ENCODE results near the gene PLB1.

PLB1 gene

GRCh38 chr2:28516950-28517349 is 21.1 kb downstream of the PLB1 start:
- Histone ChIP-seq H3K9me3 (ENCODE audit: control insufficient read depth in 2 of 2, low read length in 2 of 2) (no peaks in the 10 kb centered on the region), H3K9ac (ENCODE audit: low read length in 2 of 2) (no peak overlapping the region), H3K4me1 (ENCODE audit: control insufficient read depth, insufficient read depth, low read length) (no peaks in the 10 kb centered on the region), H3K36me3 (ENCODE audit: control insufficient read depth in 2 of 2, insufficient read depth in 2 of 2, low read length in 2 of 2) (no peaks in the 10 kb centered on the region), H3K27me3 (ENCODE audit: control insufficient read depth in 1 of 2, insufficient read depth in 2 of 2, low read length in 2 of 2) (peaks cover 0 to 7% of the 10 kb centered on the region in 2 donors), H3K27ac (ENCODE audit: low read length) (no peak overlapping the region), H3K4me3 (ENCODE audit: low read length in 2 of 2) (no peak overlapping the region)

DNA sequence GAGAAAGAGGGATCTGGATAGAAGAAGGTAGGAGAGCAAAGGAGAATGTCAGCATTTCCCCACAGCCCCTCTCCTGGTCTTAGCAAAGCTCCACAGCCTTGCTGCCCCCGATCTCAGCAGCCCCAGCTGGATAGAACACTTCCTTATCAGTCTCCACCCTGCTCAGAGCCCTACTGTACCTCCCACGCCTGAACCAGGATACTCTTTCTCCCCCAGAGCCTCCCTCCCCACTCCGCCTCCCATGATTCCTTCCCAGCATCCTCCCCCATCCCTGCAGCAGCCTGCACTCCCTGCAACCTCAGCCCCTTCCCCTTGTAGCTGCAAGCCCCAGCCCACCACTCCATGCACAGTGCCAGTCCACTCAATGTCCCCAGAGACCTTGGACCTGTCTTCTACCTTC is 25.8 kb downstream of the PLB1 start:
- Histone ChIP-seq H3K4me3 (ENCODE audit: low read length in 2 of 2) (no peak overlapping the region), H3K9ac (ENCODE audit: low read length in 2 of 2) (no peak overlapping the region), H3K4me1 (ENCODE audit: control insufficient read depth, insufficient read depth, low read length) (no peaks in the 10 kb centered on the region), H3K36me3 (ENCODE audit: control insufficient read depth in 2 of 2, insufficient read depth in 2 of 2, low read length in 2 of 2) (no peaks in the 10 kb centered on the region), H3K9me3 (ENCODE audit: control insufficient read depth in 2 of 2, low read length in 2 of 2) (no peaks in the 10 kb centered on the region), H3K27ac (ENCODE audit: low read length) (no peak overlapping the region), H3K27me3 (ENCODE audit: control insufficient read depth in 1 of 2, insufficient read depth in 2 of 2, low read length in 2 of 2) (peaks cover 12 to 15% of the 10 kb centered on the region in 2 donors)

GRCh38 chr2:28522481-28522880 is 26.6 kb downstream of the PLB1 start:
- Histone ChIP-seq H3K4me1 (ENCODE audit: control insufficient read depth, insufficient read depth, low read length) (no peaks in the 10 kb centered on the region), H3K9ac (ENCODE audit: low read length in 2 of 2) (no peak overlapping the region), H3K36me3 (ENCODE audit: control insufficient read depth in 2 of 2, insufficient read depth in 2 of 2, low read length in 2 of 2) (no peaks in the 10 kb centered on the region), H3K27me3 (ENCODE audit: control insufficient read depth in 1 of 2, insufficient read depth in 2 of 2, low read length in 2 of 2) (peaks cover 12 to 15% of the 10 kb centered on the region in 2 donors), H3K27ac (ENCODE audit: low read length) (no peak overlapping the region), H3K4me3 (ENCODE audit: low read length in 2 of 2) (no peak overlapping the region), H3K9me3 (ENCODE audit: control insufficient read depth in 2 of 2, low read length in 2 of 2) (no peaks in the 10 kb centered on the region)

DNA sequence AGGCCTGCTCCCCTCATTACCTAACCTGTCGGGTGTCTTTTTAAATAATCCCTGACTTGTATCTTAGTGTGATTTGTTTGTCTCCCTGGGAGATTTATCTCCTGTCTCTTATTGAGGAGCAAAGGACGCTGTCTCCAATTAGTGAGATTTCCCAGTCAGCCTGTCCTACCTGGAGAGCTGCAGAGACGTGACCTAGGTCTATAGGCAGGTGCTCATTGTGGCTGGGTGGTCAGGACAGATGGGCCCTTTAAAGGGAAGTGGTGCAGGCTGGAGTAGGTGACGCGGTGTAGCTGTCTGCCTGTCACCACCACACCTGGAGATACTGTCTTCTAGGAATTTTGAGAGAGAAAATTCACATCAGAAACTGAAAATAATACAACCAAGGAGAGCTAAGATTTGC is 28.0 kb downstream of the PLB1 start:
- no peaks in the 10 kb centered on the region for H3K4me1 ChIP-seq (ENCODE audit: control insufficient read depth, insufficient read depth, low read length)
- no peak overlapping the region for H3K9ac ChIP-seq (ENCODE audit: low read length in 2 of 2)
- peaks cover 12 to 15% of the 10 kb centered on the region in 2 donors for H3K27me3 ChIP-seq (ENCODE audit: control insufficient read depth in 1 of 2, insufficient read depth in 2 of 2, low read length in 2 of 2)
- H3K9me3 ChIP-seq (ENCODE audit: control insufficient read depth in 2 of 2, low read length in 2 of 2), result no peaks in the 10 kb centered on the region
- H3K4me3 ChIP-seq (ENCODE audit: low read length in 2 of 2), result no peak overlapping the region
- no peaks in the 10 kb centered on the region for H3K36me3 ChIP-seq (ENCODE audit: control insufficient read depth in 2 of 2, insufficient read depth in 2 of 2, low read length in 2 of 2)
- no peak overlapping the region for H3K27ac ChIP-seq (ENCODE audit: low read length)

DNA sequence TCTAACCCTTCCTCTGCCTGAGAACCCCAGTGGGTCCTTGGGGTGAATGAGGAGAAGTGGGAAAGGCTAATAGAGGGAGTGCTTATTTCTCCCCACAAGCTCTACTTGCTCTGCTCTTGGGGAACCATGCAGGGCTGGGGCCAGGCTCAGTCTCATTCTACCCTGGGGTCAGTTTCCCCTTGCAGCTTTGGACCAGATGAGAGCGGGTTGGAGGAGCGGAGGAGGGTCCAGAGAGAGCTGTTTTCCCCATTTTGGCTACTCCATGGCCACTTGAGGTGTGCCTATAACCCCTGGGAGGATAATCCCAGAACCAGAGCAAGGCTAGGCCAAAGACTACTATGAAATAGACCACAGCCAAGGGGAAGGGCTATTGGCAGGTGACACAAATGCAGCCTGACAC is 29.6 kb downstream of the PLB1 start:
- Histone ChIP-seq H3K36me3 (ENCODE audit: control insufficient read depth in 2 of 2, insufficient read depth in 2 of 2, low read length in 2 of 2) (no peaks in the 10 kb centered on the region), H3K9ac (ENCODE audit: low read length in 2 of 2) (no peak overlapping the region)

GRCh38 chr2:28526527-28527132 is 30.8 kb downstream of the PLB1 start:
- no peaks in the 10 kb centered on the region for H3K36me3 ChIP-seq (ENCODE audit: control insufficient read depth in 2 of 2, insufficient read depth in 2 of 2, low read length in 2 of 2)
- no peak overlapping the region for H3K27ac ChIP-seq (ENCODE audit: low read length)
- H3K27me3 ChIP-seq (ENCODE audit: control insufficient read depth in 1 of 2, insufficient read depth in 2 of 2, low read length in 2 of 2), result peaks cover 8 to 15% of the 10 kb centered on the region in 2 donors
- H3K9me3 ChIP-seq (ENCODE audit: control insufficient read depth in 2 of 2, low read length in 2 of 2), result no peaks in the 10 kb centered on the region
- no peak overlapping the region for H3K4me3 ChIP-seq (ENCODE audit: low read length in 2 of 2)
- no peak overlapping the region for H3K9ac ChIP-seq (ENCODE audit: low read length in 2 of 2)
- H3K4me1 ChIP-seq (ENCODE audit: control insufficient read depth, insufficient read depth, low read length), result no peaks in the 10 kb centered on the region

More for the DNA sequence above, 29.6 kb downstream of the PLB1 start:
- peaks cover 9 to 15% of the 10 kb centered on the region in 2 donors for H3K27me3 ChIP-seq (ENCODE audit: control insufficient read depth in 1 of 2, insufficient read depth in 2 of 2, low read length in 2 of 2)
- H3K4me1 ChIP-seq (ENCODE audit: control insufficient read depth, insufficient read depth, low read length), result no peaks in the 10 kb centered on the region
- no peaks in the 10 kb centered on the region for H3K9me3 ChIP-seq (ENCODE audit: control insufficient read depth in 2 of 2, low read length in 2 of 2)
- no peak overlapping the region for H3K4me3 ChIP-seq (ENCODE audit: low read length in 2 of 2)
- H3K27ac ChIP-seq (ENCODE audit: low read length), result no peak overlapping the region

DNA sequence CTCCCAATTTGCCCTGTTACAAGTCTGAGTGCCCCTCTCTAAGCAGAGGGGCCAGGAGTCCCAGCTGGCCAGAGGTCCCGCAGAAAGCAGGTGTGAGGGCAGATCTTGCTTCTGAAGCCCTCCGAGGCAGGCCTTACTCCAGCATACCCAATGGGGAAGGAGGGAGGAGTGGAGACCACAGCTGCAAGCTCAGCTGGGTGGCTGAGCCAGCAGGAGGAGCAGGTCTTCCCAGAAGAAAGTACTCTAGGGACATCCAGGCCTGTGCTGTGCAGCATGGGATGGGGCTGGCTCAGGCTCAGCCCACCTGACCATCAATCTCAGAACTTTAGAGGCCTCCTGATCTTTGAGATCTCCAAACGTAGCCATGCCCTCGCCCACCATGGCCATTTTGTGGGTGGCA is 31.3 kb downstream of the PLB1 start:
- Histone ChIP-seq H3K27me3 (ENCODE audit: control insufficient read depth in 1 of 2, insufficient read depth in 2 of 2, low read length in 2 of 2) (peaks cover 4 to 15% of the 10 kb centered on the region in 2 donors), H3K36me3 (ENCODE audit: control insufficient read depth in 2 of 2, insufficient read depth in 2 of 2, low read length in 2 of 2) (no peaks in the 10 kb centered on the region), H3K4me1 (ENCODE audit: control insufficient read depth, insufficient read depth, low read length) (no peaks in the 10 kb centered on the region), H3K9me3 (ENCODE audit: control insufficient read depth in 2 of 2, low read length in 2 of 2) (no peaks in the 10 kb centered on the region), H3K27ac (ENCODE audit: low read length) (no peak overlapping the region), H3K4me3 (ENCODE audit: low read length in 2 of 2) (no peak overlapping the region), H3K9ac (ENCODE audit: low read length in 2 of 2) (no peak overlapping the region)

DNA sequence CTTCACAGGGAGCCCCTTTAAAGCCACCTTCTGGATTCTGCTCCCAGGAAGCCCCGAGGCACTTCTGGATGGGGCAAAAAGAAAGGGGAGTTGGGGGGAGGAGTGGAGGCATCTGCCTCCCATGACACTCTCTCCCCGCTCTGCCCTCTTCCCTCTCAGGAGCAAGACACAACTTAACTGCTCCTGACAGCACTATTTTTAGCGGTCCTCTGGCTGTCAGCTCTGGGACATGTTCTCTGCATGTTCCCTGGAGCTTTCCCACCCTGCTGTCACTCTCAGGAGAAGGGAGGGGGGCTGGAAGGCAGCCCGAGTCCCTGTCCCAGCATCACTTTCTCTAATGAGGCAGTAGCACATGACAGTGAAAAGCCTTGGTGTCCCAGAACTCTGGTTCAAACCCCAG is 32.3 kb downstream of the PLB1 start:
- H3K36me3 ChIP-seq (ENCODE audit: control insufficient read depth in 2 of 2, insufficient read depth in 2 of 2, low read length in 2 of 2), result no peaks in the 10 kb centered on the region
- H3K9me3 ChIP-seq (ENCODE audit: control insufficient read depth in 2 of 2, low read length in 2 of 2), result no peaks in the 10 kb centered on the region
- no peak overlapping the region for H3K27ac ChIP-seq (ENCODE audit: low read length)
- H3K4me3 ChIP-seq (ENCODE audit: low read length in 2 of 2), result no peak overlapping the region
- H3K9ac ChIP-seq (ENCODE audit: low read length in 2 of 2), result no peak overlapping the region
- no peaks in the 10 kb centered on the region for H3K4me1 ChIP-seq (ENCODE audit: control insufficient read depth, insufficient read depth, low read length)
- H3K27me3 ChIP-seq (ENCODE audit: control insufficient read depth in 1 of 2, insufficient read depth in 2 of 2, low read length in 2 of 2), result peaks cover 1 to 11% of the 10 kb centered on the region in 2 donors

GRCh38 chr2:28530782-28531181 is 34.9 kb downstream of the PLB1 start:
- no peaks in the 10 kb centered on the region for H3K27me3 ChIP-seq (ENCODE audit: control insufficient read depth in 1 of 2, insufficient read depth in 2 of 2, low read length in 2 of 2)
- H3K4me1 ChIP-seq (ENCODE audit: control insufficient read depth, insufficient read depth, low read length), result no peaks in the 10 kb centered on the region
- no peaks in the 10 kb centered on the region for H3K36me3 ChIP-seq (ENCODE audit: control insufficient read depth in 2 of 2, insufficient read depth in 2 of 2, low read length in 2 of 2)
- no peaks in the 10 kb centered on the region for H3K9me3 ChIP-seq (ENCODE audit: control insufficient read depth in 2 of 2, low read length in 2 of 2)
- H3K9ac ChIP-seq (ENCODE audit: low read length in 2 of 2), result no peak overlapping the region
- no peak overlapping the region for H3K27ac ChIP-seq (ENCODE audit: low read length)
- H3K4me3 ChIP-seq (ENCODE audit: low read length in 2 of 2), result no peak overlapping the region

- no peaks in the 10 kb centered on the region for H3K9me3 ChIP-seq (ENCODE audit: control insufficient read depth in 2 of 2, low read length in 2 of 2)
- H3K4me3 ChIP-seq (ENCODE audit: low read length in 2 of 2), result no peak overlapping the region
- no peaks in the 10 kb centered on the region for H3K4me1 ChIP-seq (ENCODE audit: control insufficient read depth, insufficient read depth, low read length)
- no peaks in the 10 kb centered on the region for H3K27me3 ChIP-seq (ENCODE audit: control insufficient read depth in 1 of 2, insufficient read depth in 2 of 2, low read length in 2 of 2)
- no peak overlapping the region for H3K27ac ChIP-seq (ENCODE audit: low read length)
- H3K9ac ChIP-seq (ENCODE audit: low read length in 2 of 2), result no peak overlapping the region
- H3K36me3 ChIP-seq (ENCODE audit: control insufficient read depth in 2 of 2, insufficient read depth in 2 of 2, low read length in 2 of 2), result no peaks in the 10 kb centered on the region
These were observed 36.5 kb downstream of the PLB1 start for GRCh38 chr2:28532399-28532798.

DNA sequence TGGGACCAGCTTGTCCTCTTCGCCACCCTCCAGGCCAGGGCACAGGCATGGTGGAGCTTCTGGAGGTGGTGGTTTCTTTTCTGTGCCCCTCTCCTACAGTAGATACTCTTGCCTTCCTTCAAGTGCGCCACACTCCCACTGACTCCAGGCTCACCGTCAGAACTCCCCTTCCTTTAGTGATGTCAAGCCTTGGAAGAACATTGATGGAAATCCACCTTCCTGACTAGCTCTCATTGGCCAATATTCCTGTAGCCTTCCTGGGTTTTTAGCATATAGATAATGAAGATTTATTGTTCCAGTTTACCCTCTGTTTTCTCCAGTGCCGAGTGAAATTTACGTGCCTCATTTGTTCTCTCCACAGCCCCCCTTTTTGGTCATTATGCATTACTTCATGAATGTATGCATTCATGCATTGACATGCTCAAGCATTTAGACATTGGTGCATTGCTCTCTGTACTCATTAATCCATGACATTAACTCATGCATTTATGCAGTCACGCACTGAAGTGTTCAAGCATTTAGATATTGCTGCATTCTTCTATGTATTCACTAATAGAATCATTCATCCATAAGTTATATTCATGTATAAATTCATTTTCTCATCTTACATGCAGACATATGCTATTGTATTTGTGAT is 37.3 kb downstream of the PLB1 start:
- H3K27ac ChIP-seq (ENCODE audit: low read length), result no peak overlapping the region
- no peaks in the 10 kb centered on the region for H3K36me3 ChIP-seq (ENCODE audit: control insufficient read depth in 2 of 2, insufficient read depth in 2 of 2, low read length in 2 of 2)
- no peak overlapping the region for H3K9ac ChIP-seq (ENCODE audit: low read length in 2 of 2)
- H3K27me3 ChIP-seq (ENCODE audit: control insufficient read depth in 1 of 2, insufficient read depth in 2 of 2, low read length in 2 of 2), result no peaks in the 10 kb centered on the region
- H3K4me1 ChIP-seq (ENCODE audit: control insufficient read depth, insufficient read depth, low read length), result no peaks in the 10 kb centered on the region
- H3K4me3 ChIP-seq (ENCODE audit: low read length in 2 of 2), result no peak overlapping the region
- no peaks in the 10 kb centered on the region for H3K9me3 ChIP-seq (ENCODE audit: control insufficient read depth in 2 of 2, low read length in 2 of 2)
